Left ventricle myocardium inferior (tissue), 1 donor: ENCODE data around the gene IGDCC3. TPM values are rescaled to one million over a fixed set of nuclear protein-coding genes. Genes with fewer than 3 reads are reported as not detected.

Source experiments
- DNase-seq: peaks from one replicate; pipeline ENCODE4 v3.0.0-alpha.2; 2020
- H3K27ac ChIP-seq: fragments of 200-600 bp; replicated peaks from 2 replicates; pipeline ENCODE4 v1.8.0; 2021
- H3K27me3 ChIP-seq: fragments of 200-600 bp; 2 replicates; pipeline ENCODE4 v1.8.0; 2021; ENCODE audit warnings: low read depth
- H3K36me3 ChIP-seq: fragments of 200-600 bp; 2 replicates; pipeline ENCODE4 v1.8.0; 2021
- H3K4me1 ChIP-seq: fragments of 200-600 bp; 2 replicates; pipeline ENCODE4 v1.8.0; 2021
- H3K4me3 ChIP-seq: fragments of 200-600 bp; 2 replicates; pipeline ENCODE4 v1.8.0; 2021; ENCODE audit warnings: mild to moderate bottlenecking, moderate library complexity
- H3K9me3 ChIP-seq: fragments of 200-600 bp; replicated peaks from 2 replicates; pipeline ENCODE4 v1.8.0; 2021
- intact Hi-C: fragments of 100-400 bp; cut with micrococcal nuclease; formaldehyde crosslinking; loops from one replicate; pipeline ENCODE4 v1.11.0; 2022
- total RNA-seq: library from RNA; stranded (reverse); fragmentation: NEBNext Ultra II Directional; extraction: Animal tissue kit (Norgen Biotek cat#: 25700); gene quantifications from one replicate; pipeline ENCODE4 v1.2.1, GENCODE V29; 2021
- TF ChIP-seq, protein P1 (sequence below): fragments of 200-600 bp; IDR thresholded peaks from 2 replicates; pipeline ENCODE4 v1.8.0; 2021; ENCODE audit warnings: antibody characterized with exemption, mild to moderate bottlenecking, borderline replicate concordance
- donor health status: DM: no; HTN: yes; CAD: no; lungs with severe emphysema.

IGDCC3 gene
- total RNA-seq, 1 donor from 2014 or later = 0.16 TPM

DNA sequence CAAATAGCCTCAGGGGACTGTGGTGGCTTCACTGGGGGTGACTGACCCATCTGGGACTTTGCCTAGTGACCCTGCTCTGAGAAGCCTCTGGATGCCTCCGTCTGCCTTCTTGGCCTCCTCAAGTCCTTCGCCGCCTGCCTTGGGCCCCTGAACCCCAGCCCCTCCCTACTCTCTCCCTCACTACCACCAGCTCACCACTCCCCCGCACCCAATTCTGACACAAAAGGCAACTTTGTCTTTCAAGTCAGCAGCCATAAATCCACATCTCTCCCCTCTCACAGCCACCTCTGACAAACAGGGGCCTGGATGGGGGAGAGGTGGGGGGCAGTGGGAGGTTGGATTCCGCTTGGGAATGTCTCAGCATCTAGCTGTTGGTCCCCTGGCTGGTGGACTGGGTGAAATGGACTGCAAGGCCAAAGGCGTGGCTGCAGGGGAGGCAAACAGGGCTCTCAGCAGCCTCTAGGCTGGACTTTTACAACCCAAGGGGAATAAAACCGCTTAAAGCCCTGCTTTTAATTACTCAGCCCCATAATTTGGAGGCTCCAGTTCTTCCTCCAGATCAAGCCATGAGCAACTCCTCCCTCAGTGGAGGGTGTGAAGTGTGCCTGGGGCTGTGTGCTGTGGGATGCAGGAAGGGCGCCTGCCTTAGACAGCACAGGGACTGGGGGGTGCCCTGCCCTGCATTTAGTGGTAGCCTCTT lies 33.4 kb downstream of the IGDCC3 start:
- Histone ChIP-seq H3K9me3 (no peaks in the 10 kb centered on the region), H3K27ac (no peak overlapping the region), H3K36me3 (no peaks in the 10 kb centered on the region), H3K27me3 (peaks cover 10% of the 10 kb centered on the region), H3K4me1 (no peaks in the 10 kb centered on the region), H3K4me3 (no peak overlapping the region)
- intact Hi-C loops = no loop called here
- DNase-seq = no peak
- TF ChIP-seq, protein P1, sequence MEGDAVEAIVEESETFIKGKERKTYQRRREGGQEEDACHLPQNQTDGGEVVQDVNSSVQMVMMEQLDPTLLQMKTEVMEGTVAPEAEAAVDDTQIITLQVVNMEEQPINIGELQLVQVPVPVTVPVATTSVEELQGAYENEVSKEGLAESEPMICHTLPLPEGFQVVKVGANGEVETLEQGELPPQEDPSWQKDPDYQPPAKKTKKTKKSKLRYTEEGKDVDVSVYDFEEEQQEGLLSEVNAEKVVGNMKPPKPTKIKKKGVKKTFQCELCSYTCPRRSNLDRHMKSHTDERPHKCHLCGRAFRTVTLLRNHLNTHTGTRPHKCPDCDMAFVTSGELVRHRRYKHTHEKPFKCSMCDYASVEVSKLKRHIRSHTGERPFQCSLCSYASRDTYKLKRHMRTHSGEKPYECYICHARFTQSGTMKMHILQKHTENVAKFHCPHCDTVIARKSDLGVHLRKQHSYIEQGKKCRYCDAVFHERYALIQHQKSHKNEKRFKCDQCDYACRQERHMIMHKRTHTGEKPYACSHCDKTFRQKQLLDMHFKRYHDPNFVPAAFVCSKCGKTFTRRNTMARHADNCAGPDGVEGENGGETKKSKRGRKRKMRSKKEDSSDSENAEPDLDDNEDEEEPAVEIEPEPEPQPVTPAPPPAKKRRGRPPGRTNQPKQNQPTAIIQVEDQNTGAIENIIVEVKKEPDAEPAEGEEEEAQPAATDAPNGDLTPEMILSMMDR = no peak

DNA sequence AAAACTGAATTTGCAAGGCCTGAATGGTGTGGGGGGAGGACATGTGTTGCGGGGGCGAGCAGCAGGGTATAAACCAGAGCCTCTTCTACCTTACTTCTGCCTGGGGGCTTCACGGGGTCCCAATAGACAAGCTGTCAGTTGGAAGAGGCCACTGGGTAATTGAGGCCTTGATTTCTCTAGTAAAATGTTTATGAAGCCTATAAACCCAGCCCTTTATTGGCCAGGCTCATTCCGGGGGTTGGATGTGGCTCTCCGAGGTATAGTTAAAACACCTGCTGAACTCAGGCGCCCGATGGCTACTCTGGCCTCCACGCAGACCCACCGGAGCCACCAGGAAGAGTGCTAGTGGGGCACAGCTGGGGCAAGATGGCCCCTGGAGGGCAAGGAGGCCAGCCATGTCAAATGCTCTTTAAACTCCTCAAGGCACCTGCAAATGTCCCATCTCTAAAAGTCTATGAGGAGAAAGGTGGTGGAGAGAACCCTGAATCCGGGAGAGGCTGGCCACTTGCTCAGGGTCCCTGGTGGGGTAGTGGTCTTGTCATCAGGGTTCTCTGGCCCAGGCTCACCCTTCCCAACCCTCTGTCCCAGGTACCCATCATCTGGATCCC lies 34.3 kb downstream of the IGDCC3 start:
- DNase-seq = no peak
- H3K9me3 ChIP-seq = no peaks in the 10 kb centered on the region
- no peaks in the 10 kb centered on the region for H3K4me1 ChIP-seq
- TF ChIP-seq, protein P1 = no peak
- H3K36me3 ChIP-seq = no peaks in the 10 kb centered on the region
- H3K27me3 ChIP-seq = peaks cover 19% of the 10 kb centered on the region
- intact Hi-C loops = no loop called here
- no peak overlapping the region for H3K4me3 ChIP-seq
- no peak overlapping the region for H3K27ac ChIP-seq

DNA sequence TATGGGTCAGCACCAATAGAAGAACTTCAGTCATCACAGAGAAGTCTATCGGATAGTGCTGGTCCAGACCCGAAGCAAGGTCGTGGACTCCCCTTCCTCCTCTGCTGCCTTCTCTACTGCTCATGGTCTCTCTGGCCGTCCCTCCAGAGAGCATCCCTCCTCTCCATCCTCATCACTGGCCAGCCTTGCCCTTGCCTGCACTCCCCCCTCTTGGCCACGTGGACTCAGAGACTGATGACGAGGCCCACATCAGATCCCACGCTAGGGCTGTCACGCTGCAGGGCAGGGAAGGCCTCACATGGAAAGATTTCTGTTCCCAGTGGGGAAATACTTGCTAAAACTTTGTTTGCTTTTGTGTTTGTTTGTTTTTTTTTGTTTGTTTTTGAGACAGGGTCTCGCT lies 35.3 kb downstream of the IGDCC3 start:
- TF ChIP-seq, protein P1 = no peak
- intact Hi-C loops = no loop called here
- Histone ChIP-seq H3K4me3 (no peak overlapping the region), H3K27ac (no peak overlapping the region), H3K4me1 (no peaks in the 10 kb centered on the region), H3K36me3 (no peaks in the 10 kb centered on the region), H3K9me3 (no peaks in the 10 kb centered on the region), H3K27me3 (peaks cover 29% of the 10 kb centered on the region)
- DNase-seq = no peak

DNA sequence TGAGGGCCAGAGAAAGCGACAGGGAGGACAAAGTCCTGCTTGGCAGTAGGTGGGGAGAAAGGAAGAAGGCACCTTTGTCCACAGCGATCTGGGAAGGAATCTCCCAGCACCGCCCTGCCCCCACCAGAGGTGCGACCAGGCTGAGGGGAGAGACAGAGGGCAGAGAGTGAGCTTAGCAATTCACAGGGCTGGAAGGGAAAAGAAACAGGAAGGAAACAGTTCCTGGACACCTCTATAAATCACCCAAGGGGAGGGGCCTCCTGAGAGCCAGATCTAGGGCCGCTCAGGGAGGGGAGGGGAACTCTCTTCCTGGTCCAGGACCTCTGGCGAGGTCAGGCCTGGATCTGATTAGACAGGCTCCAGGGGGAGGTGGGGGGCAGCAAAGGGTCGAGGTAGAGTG lies 37.9 kb downstream of the IGDCC3 start:
- intact Hi-C loops = no loop called here
- no peak overlapping the region for H3K27ac ChIP-seq
- peaks cover 43% of the 10 kb centered on the region for H3K27me3 ChIP-seq
- no peak for DNase-seq
- H3K4me3 ChIP-seq = no peak overlapping the region
- H3K4me1 ChIP-seq = no peaks in the 10 kb centered on the region
- TF ChIP-seq, protein P1 = no peak
- no peaks in the 10 kb centered on the region for H3K9me3 ChIP-seq
- H3K36me3 ChIP-seq = no peaks in the 10 kb centered on the region

DNA sequence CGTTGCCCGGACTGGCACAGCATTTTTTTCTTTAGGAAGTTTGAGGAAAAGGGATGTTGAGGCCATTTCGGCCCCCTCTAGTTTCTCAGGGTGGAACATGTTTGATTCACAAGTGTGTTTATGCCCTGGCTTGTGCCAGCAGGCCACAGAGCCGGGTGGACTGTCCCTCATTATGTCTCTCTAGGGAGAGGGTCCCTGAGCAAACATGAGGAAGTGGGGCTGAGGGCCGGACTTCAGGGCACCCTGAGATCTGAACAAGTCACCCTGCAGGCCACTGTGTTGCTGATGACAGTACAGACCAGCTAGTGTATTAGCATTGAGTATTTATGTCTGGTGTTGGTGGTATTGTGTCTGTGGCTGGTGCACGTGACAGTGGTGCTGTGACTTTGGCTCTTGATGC lies 38.4 kb downstream of the IGDCC3 start:
- no peak for DNase-seq
- intact Hi-C loops = no loop called here
- H3K27ac ChIP-seq = no peak overlapping the region
- peaks cover 43% of the 10 kb centered on the region for H3K27me3 ChIP-seq
- H3K4me1 ChIP-seq = no peaks in the 10 kb centered on the region
- no peaks in the 10 kb centered on the region for H3K9me3 ChIP-seq
- no peak overlapping the region for H3K4me3 ChIP-seq
- no peaks in the 10 kb centered on the region for H3K36me3 ChIP-seq
- TF ChIP-seq, protein P1 = no peak
